ENCODE measurements around the gene SLC9B2. TPM values are rescaled to one million over a fixed set of nuclear protein-coding genes. Genes with fewer than 3 reads are reported as not detected.

Gene SLC9B2
- total RNA-seq, 1 experiment from 2014 or later = not detected

DNA sequence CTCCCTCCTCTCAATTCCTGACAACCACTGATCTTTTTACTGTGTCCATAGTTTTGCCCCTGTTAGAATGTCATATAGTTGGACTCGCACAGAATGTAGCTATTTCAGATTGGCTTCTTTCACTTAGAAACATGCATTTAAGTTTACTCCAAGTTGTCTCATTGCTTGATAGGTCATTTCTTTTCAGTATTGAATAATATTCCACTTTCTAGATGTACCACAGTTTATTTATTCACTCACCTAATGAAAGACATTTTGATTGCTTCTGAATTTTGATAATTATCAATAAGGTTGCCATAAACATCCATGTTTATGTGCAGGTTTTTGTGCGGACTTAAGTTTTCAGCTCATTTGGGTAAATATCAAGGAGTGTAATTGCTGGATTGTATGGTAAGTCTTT lies 95.6 kb downstream of the SLC9B2 start:
- DNase-seq (ENCODE audit: low read depth) = no peak
- in situ Hi-C loops (cut with HindIII; ENCODE audit: low pct_unique_long_range_greater_than_20kb, low sequenced_read_pairs) = no loop called here

Other genes starting within 250 kb of the SLC9B2 start
- gene UBE2D3, start 249.2 kb downstream of the SLC9B2 start, total RNA-seq (2014; rRNA removed; shearing (Covaris generic); ENCODE audit: low replicate concordance) = 337 and 365 TPM in 2 replicates
- 57.6 and 67.3 TPM in 2 replicates for gene CISD2, start 207.8 kb downstream of the SLC9B2 start, total RNA-seq (2014; rRNA removed; shearing (Covaris generic); ENCODE audit: low replicate concordance)
- not detected in 2 replicates for gene SLC9B1, start 57.1 kb downstream of the SLC9B2 start, total RNA-seq (2014; rRNA removed; shearing (Covaris generic); ENCODE audit: low replicate concordance)
- 54.2 and 57.2 TPM in 2 replicates for gene BDH2, start 23.1 kb upstream of the SLC9B2 start, total RNA-seq (2014; rRNA removed; shearing (Covaris generic); ENCODE audit: low replicate concordance)
- gene CENPE, start 121.6 kb upstream of the SLC9B2 start, total RNA-seq (2014; rRNA removed; shearing (Covaris generic); ENCODE audit: low replicate concordance) = 4.3 and 19.4 TPM in 2 replicates

All from Caki2 (cell line).